AML-193 (cell line): Measurements from ENCODE around the gene IL17RB.

Experiments used
- DNase-seq, 2 experiments: peaks; one replicate each; lab custom pipeline; 2025; lab: John Stamatoyannopoulos, UW

The IL17RB gene

GRCh38 chr3:53860196-53860595 lies 13.8 kb downstream of the IL17RB start:
- DNase-seq = no peak

GRCh38 chr3:53862241-53862640 lies 15.9 kb downstream of the IL17RB start:
- DNase-seq = no peak

- no peak for DNase-seq
These were observed 16.8 kb downstream of the IL17RB start for GRCh38 chr3:53863145-53863544.

- no peak for DNase-seq
These were observed 19.5 kb downstream of the IL17RB start for GRCh38 chr3:53865732-53866499.

GRCh38 chr3:53880396-53881345 lies 34.3 kb downstream of the IL17RB start:
- no peak for DNase-seq

- peak; percentile 67 to 85 for DNase-seq
These were observed 35.6 kb downstream of the IL17RB start, which contains the start of gene ACTR8 for GRCh38 chr3:53881691-53882593. Gene ACTR8, minus strand, starts transcription at chr3:53882152. Its CDS starts 51 bp downstream, at chr3:53882101.

- DNase-seq = no peak
These were observed 36.6 kb downstream of the IL17RB start for GRCh38 chr3:53883008-53883407.

- no peak for DNase-seq
These were observed 38.3 kb downstream of the IL17RB start for GRCh38 chr3:53884623-53885022.

- DNase-seq = no peak
These were observed 38.9 kb downstream of the IL17RB start for GRCh38 chr3:53885239-53885638.

GRCh38 chr3:53887446-53887845 lies 41.1 kb downstream of the IL17RB start:
- no peak for DNase-seq

GRCh38 chr3:53888232-53888631 lies 41.9 kb downstream of the IL17RB start:
- DNase-seq = no peak

GRCh38 chr3:53890726-53891475 lies 44.5 kb downstream of the IL17RB start:
- DNase-seq = peak in 1 of 2 experiments; percentile 15

GRCh38 chr3:53891497-53892285 lies 45.3 kb downstream of the IL17RB start, which contains the start of gene SELENOK:
Gene SELENOK, minus strand, starts transcription at chr3:53891859.
- peak; percentile 100 for DNase-seq

GRCh38 chr3:53892286-53892637 lies 45.9 kb downstream of the IL17RB start:
- no peak for DNase-seq

- no peak for DNase-seq
These were observed 53.4 kb downstream of the IL17RB start for GRCh38 chr3:53899750-53900149.

- DNase-seq = no peak
These were observed 54.4 kb downstream of the IL17RB start for GRCh38 chr3:53900666-53901331.

GRCh38 chr3:53902067-53902466 lies 55.7 kb downstream of the IL17RB start:
- no peak for DNase-seq

GRCh38 chr3:53902711-53903110 lies 56.3 kb downstream of the IL17RB start:
- DNase-seq = no peak

GRCh38 chr3:53913401-53913800 lies 67.0 kb downstream of the IL17RB start:
- DNase-seq = no peak
